Chondrocyte (in vitro differentiated cells): Measurements from ENCODE around the gene RBM39. TPM values are rescaled to one million over a fixed set of nuclear protein-coding genes. Genes with fewer than 3 reads are reported as not detected.
"Not testable (repeated sequence)": the region's sequence is repeated elsewhere in the genome, so short reads cannot be mapped to it uniquely, and the experiment has no call there.

ENCODE experiments used
- DNase-seq: peaks from one replicate; pipeline ENCODE4 v3.0.0; 2021; ENCODE audit warnings: mixed read lengths, low spot score
- H3K27ac Mint-ChIP-seq: one replicate; pipeline ENCODE4 v1.8.0; 2021; ENCODE audit warnings: mild to moderate bottlenecking, moderate library complexity, mixed read lengths; ENCODE audit not compliant: unreplicated experiment
- H3K27me3 Mint-ChIP-seq: 2 replicates; pipeline ENCODE4 v1.8.0; 2021; ENCODE audit warnings: low read depth, mixed read lengths
- H3K36me3 Mint-ChIP-seq: 2 replicates; pipeline ENCODE4 v1.8.0; 2021; ENCODE audit warnings: low read depth, mixed read lengths
- H3K4me1 Mint-ChIP-seq: 2 replicates; pipeline ENCODE4 v1.8.0; 2021; ENCODE audit warnings: low read depth, mild to moderate bottlenecking, mixed read lengths
- H3K4me3 Mint-ChIP-seq: one replicate; pipeline ENCODE4 v1.8.0; 2021; ENCODE audit warnings: mild to moderate bottlenecking, moderate library complexity, mixed read lengths; ENCODE audit not compliant: unreplicated experiment
- H3K9me3 Mint-ChIP-seq: 2 replicates; pipeline ENCODE4 v1.8.0; 2021; ENCODE audit warnings: low read depth, mixed read lengths
- total RNA-seq: library from RNA; stranded (reverse); gene quantifications from 3 replicates; pipeline ENCODE4 v1.2.1, GENCODE V29; 2021
- TF ChIP-seq, protein P1 (sequence below): fragments of 200-600 bp; sonication (generic); IDR thresholded peaks from 2 replicates; pipeline ENCODE4 v1.5.0; 2021; ENCODE audit warnings: antibody characterized with exemption, mild to moderate bottlenecking, moderate library complexity

Gene RBM39
- total RNA-seq, 1 donor from 2014 or later = 217 TPM

DNA sequence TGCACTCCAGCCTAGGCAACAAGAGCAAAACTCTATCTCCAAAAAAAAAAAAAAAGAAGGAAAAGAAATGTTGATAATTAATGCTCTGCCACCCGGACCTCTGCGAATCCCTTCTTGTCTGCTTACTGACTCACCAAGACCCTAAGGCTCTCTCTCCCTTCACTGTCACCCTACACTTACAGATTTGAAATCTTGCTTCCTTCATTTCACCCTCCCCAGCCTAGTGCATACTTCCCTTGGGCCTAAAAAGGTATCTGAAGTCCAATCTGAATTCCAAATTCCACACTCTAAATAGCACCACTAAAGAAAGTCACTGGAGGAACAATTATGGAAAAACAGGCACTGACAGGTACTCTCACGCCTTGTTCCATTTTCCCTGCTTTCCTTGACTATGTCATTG lies 20.4 kb upstream of the RBM39 start:
- H3K9me3 Mint-ChIP-seq = no peaks in the 10 kb centered on the region
- TF ChIP-seq, protein P1, sequence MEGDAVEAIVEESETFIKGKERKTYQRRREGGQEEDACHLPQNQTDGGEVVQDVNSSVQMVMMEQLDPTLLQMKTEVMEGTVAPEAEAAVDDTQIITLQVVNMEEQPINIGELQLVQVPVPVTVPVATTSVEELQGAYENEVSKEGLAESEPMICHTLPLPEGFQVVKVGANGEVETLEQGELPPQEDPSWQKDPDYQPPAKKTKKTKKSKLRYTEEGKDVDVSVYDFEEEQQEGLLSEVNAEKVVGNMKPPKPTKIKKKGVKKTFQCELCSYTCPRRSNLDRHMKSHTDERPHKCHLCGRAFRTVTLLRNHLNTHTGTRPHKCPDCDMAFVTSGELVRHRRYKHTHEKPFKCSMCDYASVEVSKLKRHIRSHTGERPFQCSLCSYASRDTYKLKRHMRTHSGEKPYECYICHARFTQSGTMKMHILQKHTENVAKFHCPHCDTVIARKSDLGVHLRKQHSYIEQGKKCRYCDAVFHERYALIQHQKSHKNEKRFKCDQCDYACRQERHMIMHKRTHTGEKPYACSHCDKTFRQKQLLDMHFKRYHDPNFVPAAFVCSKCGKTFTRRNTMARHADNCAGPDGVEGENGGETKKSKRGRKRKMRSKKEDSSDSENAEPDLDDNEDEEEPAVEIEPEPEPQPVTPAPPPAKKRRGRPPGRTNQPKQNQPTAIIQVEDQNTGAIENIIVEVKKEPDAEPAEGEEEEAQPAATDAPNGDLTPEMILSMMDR = no peak
- H3K4me3 Mint-ChIP-seq = no peak overlapping the region
- no peaks in the 10 kb centered on the region for H3K36me3 Mint-ChIP-seq
- H3K4me1 Mint-ChIP-seq = no peaks in the 10 kb centered on the region
- no peaks in the 10 kb centered on the region for H3K27me3 Mint-ChIP-seq
- H3K27ac Mint-ChIP-seq = no peak overlapping the region
- no peak for DNase-seq

DNA sequence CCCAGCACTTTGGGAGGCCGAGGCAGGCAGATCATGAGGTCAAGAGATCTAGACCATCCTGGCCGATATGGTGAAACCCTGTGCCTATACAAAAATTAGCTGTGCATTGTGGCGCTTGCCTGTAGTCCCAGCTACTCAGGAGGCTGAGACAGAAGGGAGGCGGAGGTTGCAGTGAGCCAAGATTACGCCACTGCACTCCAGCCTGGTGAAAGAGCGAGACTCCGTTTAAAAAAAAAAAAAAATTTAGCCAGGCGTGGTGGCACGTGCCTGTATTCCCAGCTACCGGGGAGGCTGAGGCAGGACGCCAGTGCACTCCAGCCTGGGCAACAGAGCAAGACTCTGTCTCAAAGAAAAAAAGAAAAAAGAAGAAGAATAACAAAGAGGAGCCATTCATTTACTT lies 19.5 kb upstream of the RBM39 start:
- not testable (repeated sequence) for H3K9me3 Mint-ChIP-seq, DNase-seq, H3K4me1 Mint-ChIP-seq, H3K27ac Mint-ChIP-seq, H3K4me3 Mint-ChIP-seq, H3K36me3 Mint-ChIP-seq, H3K27me3 Mint-ChIP-seq

DNA sequence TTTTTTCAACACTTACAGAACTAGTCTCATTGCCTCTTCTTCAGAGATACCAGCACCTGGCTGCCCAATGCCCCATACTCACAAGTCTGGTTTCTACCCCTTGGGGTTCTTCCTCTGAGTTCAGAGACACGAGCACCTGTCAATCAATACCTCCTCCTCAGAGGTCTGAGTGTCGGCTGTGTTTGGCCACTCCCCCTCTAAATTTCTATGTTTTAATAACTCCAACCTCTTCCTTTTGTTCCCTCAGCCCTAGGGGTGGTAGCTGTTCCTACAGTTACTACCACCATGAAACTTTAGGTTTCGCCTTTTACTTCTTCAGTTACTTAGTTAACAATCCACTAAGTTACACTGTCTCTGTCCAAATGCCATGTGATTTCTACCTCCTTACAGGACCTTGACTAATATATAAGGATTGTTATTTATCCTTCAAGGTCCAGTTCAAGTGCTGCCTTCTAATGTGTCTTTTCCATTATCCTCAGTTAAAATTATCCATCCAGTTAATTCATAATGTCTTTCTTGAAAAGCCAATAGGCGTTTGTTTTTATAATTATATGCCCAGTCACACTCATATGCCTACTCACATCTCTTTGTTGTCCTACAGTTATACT lies 15.1 kb upstream of the RBM39 start:
- DNase-seq = no peak
- no peak overlapping the region for H3K4me3 Mint-ChIP-seq

DNA sequence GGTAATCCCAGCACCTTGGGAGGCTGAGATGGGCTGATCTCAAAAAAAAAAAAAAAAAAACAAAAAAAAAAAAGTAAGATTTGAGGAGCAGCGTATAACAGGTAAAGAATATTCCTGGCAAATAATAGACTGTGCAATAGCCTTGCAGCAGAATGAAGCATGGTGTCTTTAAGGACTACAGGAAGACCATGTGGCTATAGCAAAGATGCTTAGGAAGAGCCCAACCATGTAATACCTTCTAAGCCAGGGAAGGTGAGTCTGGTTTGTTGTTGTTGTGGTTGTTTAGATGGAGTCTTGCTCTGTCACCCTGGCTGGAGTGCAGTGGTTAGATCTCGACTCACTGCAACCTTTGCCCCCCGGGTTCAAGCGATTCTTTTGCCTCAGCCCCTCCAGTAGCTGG lies 14.3 kb upstream of the RBM39 start:
- Mint-ChIP-seq H3K4me3 (no peak overlapping the region), H3K27me3 (no peaks in the 10 kb centered on the region), H3K4me1 (no peaks in the 10 kb centered on the region), H3K9me3 (no peaks in the 10 kb centered on the region), H3K27ac (no peak overlapping the region), H3K36me3 (no peaks in the 10 kb centered on the region)
- no peak for DNase-seq
- TF ChIP-seq, protein P1 = no peak

More for the DNA sequence above, 15.1 kb upstream of the RBM39 start:
- H3K27me3 Mint-ChIP-seq = no peaks in the 10 kb centered on the region
- H3K9me3 Mint-ChIP-seq = no peaks in the 10 kb centered on the region
- H3K4me1 Mint-ChIP-seq = no peaks in the 10 kb centered on the region
- H3K36me3 Mint-ChIP-seq = no peaks in the 10 kb centered on the region
- TF ChIP-seq, protein P1 = no peak
- no peak overlapping the region for H3K27ac Mint-ChIP-seq

DNA sequence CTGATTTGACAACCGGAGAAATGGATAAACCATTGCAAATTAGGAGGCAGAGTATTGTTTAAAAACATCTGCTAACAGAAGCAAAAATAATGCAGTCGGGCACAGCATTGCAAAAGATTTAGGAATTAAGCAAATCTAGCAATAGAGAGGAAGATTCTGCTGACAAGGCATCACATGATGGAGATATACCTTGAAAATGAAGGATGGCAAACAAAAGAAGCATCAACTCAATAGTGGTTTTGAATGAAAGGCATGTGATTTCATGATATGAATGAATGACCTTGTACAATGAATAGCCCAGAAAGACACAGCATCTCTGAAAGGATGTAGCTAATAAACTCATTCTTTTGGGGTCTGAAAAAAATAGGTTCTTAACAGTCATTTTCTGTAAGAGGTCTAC lies 8.6 kb upstream of the RBM39 start:
- Mint-ChIP-seq H3K4me1 (no peaks in the 10 kb centered on the region), H3K27me3 (no peaks in the 10 kb centered on the region), H3K36me3 (no peaks in the 10 kb centered on the region), H3K4me3 (no peak overlapping the region), H3K27ac (no peak overlapping the region), H3K9me3 (no peaks in the 10 kb centered on the region)
- TF ChIP-seq, protein P1 = no peak
- DNase-seq = no peak

DNA sequence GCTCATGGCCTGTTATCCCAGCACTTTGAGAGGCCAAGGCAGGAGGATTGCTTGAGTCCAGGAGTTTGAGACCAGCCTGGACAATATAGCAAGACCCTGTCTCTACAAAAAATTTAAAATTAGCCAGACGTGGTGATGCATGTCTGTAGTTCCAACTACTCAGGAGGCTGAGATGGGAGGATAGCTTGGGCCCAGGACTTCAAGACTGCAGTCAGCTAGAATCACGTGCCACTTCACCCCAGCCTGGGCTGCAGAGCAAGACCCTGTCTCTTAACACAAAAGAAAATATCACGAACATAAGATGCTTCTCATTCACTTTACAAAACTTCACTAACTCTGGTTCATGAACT lies 2.4 kb upstream of the RBM39 start:
- Mint-ChIP-seq H3K4me1 (peaks cover 31% of the 10 kb centered on the region), H3K27ac (peak overlapping the region; percentile 100)
- not testable (repeated sequence) for H3K27me3 Mint-ChIP-seq, H3K36me3 Mint-ChIP-seq, H3K9me3 Mint-ChIP-seq, H3K4me3 Mint-ChIP-seq, DNase-seq
